WTC11 (cell line): ENCODE data around the gene HMCES. TPM values are rescaled to one million over a fixed set of nuclear protein-coding genes. Genes with fewer than 3 reads are reported as not detected.

Experiments used
- ATAC-seq: fragments of 200-7000 bp; cut with Tn5 transposase; 2 replicates; pipeline ENCODE4 v1.10.0; 2021; ENCODE audit warnings: mild to moderate bottlenecking, moderate library complexity
- CTCF ChIA-PET: fragments of 300-600 bp; sonication (Branson Sonifier 250); formaldehyde crosslinking; loops from one replicate; lab custom pipeline; 2021; ENCODE audit warnings: antibody characterized with exemption; lab: Charles Lee
- POLR2A ChIA-PET: fragments of 350-600 bp; sonication (Branson Sonifier 250); formaldehyde crosslinking; loops from one replicate; lab custom pipeline; 2021; ENCODE audit warnings: antibody characterized with exemption; lab: Charles Lee
- DNase-seq: peaks from one replicate; pipeline ENCODE4 v3.0.0; 2021; ENCODE audit warnings: low spot score
- H3K27ac Mint-ChIP-seq: 2 replicates; pipeline ENCODE4 v1.8.0; 2021; ENCODE audit warnings: mixed read lengths
- H3K27me3 Mint-ChIP-seq: 2 replicates; pipeline ENCODE4 v1.8.0; 2021; ENCODE audit warnings: low read depth, mild to moderate bottlenecking, moderate library complexity, mixed read lengths
- H3K36me3 Mint-ChIP-seq: 2 replicates; pipeline ENCODE4 v1.8.0; 2021; ENCODE audit warnings: mixed read lengths
- H3K4me1 Mint-ChIP-seq: 2 replicates; pipeline ENCODE4 v1.8.0; 2022; ENCODE audit warnings: mixed read lengths
- H3K4me3 Mint-ChIP-seq: 2 replicates; pipeline ENCODE4 v1.8.0; 2021; ENCODE audit warnings: mild to moderate bottlenecking, moderate library complexity, mixed read lengths
- H3K9me3 Mint-ChIP-seq: 2 replicates; pipeline ENCODE4 v1.8.0; 2021; ENCODE audit warnings: mixed read lengths
- AFF4 ChIP-seq: sonication (generic); formaldehyde crosslinking; IDR thresholded peaks from 2 replicates; pipeline ENCODE4 v1.8.1; 2023; ENCODE audit warnings: mild to moderate bottlenecking, missing genetic modification reagents, borderline replicate concordance
- CREB1 ChIP-seq: sonication (generic); formaldehyde crosslinking; IDR thresholded peaks from 2 replicates; pipeline ENCODE4 v1.8.0; 2023; ENCODE audit warnings: mild to moderate bottlenecking, missing genetic modification reagents
- E2F1 ChIP-seq: sonication (generic); formaldehyde crosslinking; IDR thresholded peaks from 2 replicates; pipeline ENCODE4 v1.8.0; 2022; ENCODE audit warnings: mild to moderate bottlenecking, missing genetic modification reagents
- FOXJ3 ChIP-seq: sonication (generic); formaldehyde crosslinking; IDR thresholded peaks from 2 replicates; pipeline ENCODE4 v1.9.0; 2021; ENCODE audit warnings: missing genetic modification reagents, mild to moderate bottlenecking, borderline replicate concordance
- IRF2 ChIP-seq: sonication (generic); formaldehyde crosslinking; IDR thresholded peaks from 2 replicates; pipeline ENCODE4 v1.8.0; 2022; ENCODE audit warnings: low read depth, missing genetic modification reagents, borderline replicate concordance
- JUN ChIP-seq: sonication (generic); formaldehyde crosslinking; IDR thresholded peaks from 2 replicates; pipeline ENCODE4 v1.8.0; 2023; ENCODE audit warnings: mild to moderate bottlenecking, missing genetic modification reagents
- KAT7 ChIP-seq: sonication (generic); formaldehyde crosslinking; IDR thresholded peaks from 2 replicates; pipeline ENCODE4 v1.8.1; 2023; ENCODE audit warnings: missing genetic modification reagents, mild to moderate bottlenecking, borderline replicate concordance
- MLX ChIP-seq: sonication (generic); formaldehyde crosslinking; IDR thresholded peaks from 2 replicates; pipeline ENCODE4 v1.8.1; 2023; ENCODE audit warnings: mild to moderate bottlenecking, missing genetic modification reagents, moderate library complexity
- MXD4 ChIP-seq: fragments of 250-450 bp; sonication (Bioruptor Pico); IDR thresholded peaks from 2 replicates; pipeline ENCODE4 v1.8.0; 2021; ENCODE audit warnings: mild to moderate bottlenecking, moderate library complexity, borderline replicate concordance
- NFE2L1 ChIP-seq: sonication (generic); formaldehyde crosslinking; IDR thresholded peaks from 2 replicates; pipeline ENCODE4 v1.8.1; 2023; ENCODE audit warnings: missing genetic modification reagents
- NFYB ChIP-seq: sonication (generic); formaldehyde crosslinking; conservative IDR thresholded peaks from 2 replicates; pipeline ENCODE4 v1.8.0; 2022; ENCODE audit warnings: low read depth, missing genetic modification reagents
- SMAD3 ChIP-seq: sonication (generic); formaldehyde crosslinking; IDR thresholded peaks from 2 replicates; pipeline ENCODE4 v1.8.0; 2022; ENCODE audit warnings: missing genetic modification reagents, mild to moderate bottlenecking, borderline replicate concordance
- TCF7 ChIP-seq: sonication (generic); formaldehyde crosslinking; IDR thresholded peaks from 2 replicates; pipeline ENCODE4 v1.8.0; 2022; ENCODE audit warnings: mild to moderate bottlenecking, low read depth, missing genetic modification reagents, moderate library complexity
- TEAD4 ChIP-seq: sonication (generic); formaldehyde crosslinking; IDR thresholded peaks from 2 replicates; pipeline ENCODE4 v1.8.0; 2022; ENCODE audit warnings: mild to moderate bottlenecking, missing genetic modification reagents
- ZNF138 ChIP-seq: sonication (generic); formaldehyde crosslinking; conservative IDR thresholded peaks from 2 replicates; pipeline ENCODE4 v1.8.1; 2022; ENCODE audit warnings: mild to moderate bottlenecking, moderate library complexity, missing genetic modification reagents
- ZSCAN18 ChIP-seq: fragments of 250-450 bp; sonication (Bioruptor Pico); IDR thresholded peaks from 2 replicates; pipeline ENCODE4 v2.1.2; 2022; ENCODE audit warnings: mild to moderate bottlenecking, moderate library complexity
- total RNA-seq: library from RNA; stranded (reverse); gene quantifications from 3 replicates; pipeline ENCODE4 v1.2.3, GENCODE V29; 2021
- TF ChIP-seq, protein P1 (sequence below): sonication (generic); formaldehyde crosslinking; IDR thresholded peaks from 2 replicates; pipeline ENCODE4 v1.8.1; 2022; ENCODE audit warnings: low read depth, mild to moderate bottlenecking, moderate library complexity, missing genetic modification reagents, borderline replicate concordance
- TF ChIP-seq, protein P2 (sequence below): fragments of 200-600 bp; IDR thresholded peaks from 2 replicates; pipeline ENCODE4 v1.8.0; 2022; ENCODE audit warnings: antibody characterized with exemption

The HMCES gene
- total RNA-seq, 1 experiment from 2014 or later, result 47.7 TPM

DNA sequence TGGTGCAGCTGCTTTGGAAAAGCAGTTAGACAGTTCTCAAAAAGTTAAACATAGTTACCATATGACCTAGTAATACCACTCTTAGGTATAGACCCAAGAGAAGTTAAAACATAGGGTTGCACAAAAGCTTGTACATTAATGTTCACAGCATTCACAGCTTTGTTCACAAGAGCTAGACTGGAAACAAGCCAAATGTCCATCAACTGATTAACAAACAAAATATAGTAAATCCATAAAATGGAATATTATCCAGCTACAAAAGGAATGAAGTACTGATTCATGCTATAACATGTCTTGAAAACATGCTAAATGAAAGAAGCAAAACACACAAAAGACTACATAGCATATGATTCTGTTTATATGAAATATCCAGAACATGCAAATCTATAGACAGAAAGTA is 32.0 kb upstream of the HMCES start (continued):
- TF ChIP-seq ZSCAN18 (no peak), JUN (CRISPR knock-in tag) (no peak)
- TF ChIP-seq, protein P1, sequence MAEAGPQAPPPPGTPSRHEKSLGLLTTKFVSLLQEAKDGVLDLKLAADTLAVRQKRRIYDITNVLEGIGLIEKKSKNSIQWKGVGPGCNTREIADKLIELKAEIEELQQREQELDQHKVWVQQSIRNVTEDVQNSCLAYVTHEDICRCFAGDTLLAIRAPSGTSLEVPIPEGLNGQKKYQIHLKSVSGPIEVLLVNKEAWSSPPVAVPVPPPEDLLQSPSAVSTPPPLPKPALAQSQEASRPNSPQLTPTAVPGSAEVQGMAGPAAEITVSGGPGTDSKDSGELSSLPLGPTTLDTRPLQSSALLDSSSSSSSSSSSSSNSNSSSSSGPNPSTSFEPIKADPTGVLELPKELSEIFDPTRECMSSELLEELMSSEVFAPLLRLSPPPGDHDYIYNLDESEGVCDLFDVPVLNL, result no peak

DNA sequence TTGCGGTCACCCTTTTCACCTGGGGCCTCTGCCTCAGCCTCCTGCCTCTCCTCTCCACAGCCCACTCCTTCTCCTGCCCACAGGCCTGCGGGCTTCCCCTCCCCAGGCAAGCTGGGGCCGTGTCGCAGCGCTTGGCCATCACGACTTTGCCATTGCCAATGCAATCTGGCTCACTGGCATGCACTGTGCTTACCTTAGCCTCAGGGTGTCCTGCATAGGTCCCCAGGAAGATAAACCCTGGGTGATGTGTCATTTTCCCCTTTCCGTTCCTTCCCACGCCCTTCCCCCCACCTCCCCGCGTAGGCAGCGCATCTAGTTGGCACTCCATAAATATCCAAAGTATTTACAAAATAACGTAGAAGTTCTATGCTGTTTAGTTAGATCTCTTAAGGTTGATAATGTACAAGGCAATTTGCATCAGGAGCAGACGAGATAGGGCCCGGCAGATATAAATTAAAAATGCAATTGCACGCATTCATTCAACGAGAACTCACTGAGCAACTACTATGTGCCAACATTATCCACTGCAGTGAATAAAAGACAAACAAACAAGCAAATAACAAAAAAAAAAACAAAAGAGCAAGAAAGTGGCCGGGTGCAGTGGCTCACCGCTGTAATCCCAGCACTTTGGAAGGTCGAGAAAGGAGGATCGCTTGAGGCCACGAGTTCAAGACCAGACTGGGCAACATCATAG is 30.2 kb upstream of the HMCES start:
- H3K27me3 Mint-ChIP-seq, result no peaks in the 10 kb centered on the region
- no peak for TF ChIP-seq NFYB (CRISPR knock-in tag)
- no peak for TF ChIP-seq TCF7 (CRISPR knock-in tag)
- no peak for TF ChIP-seq ZNF138 (CRISPR knock-in tag)
- TF ChIP-seq FOXJ3 (CRISPR knock-in tag), result no peak
- TF ChIP-seq SMAD3 (CRISPR knock-in tag), result no peak
- TF ChIP-seq IRF2 (CRISPR knock-in tag), result no peak
- no peak for TF ChIP-seq CREB1 (CRISPR knock-in tag)
- no peak for TF ChIP-seq E2F1 (CRISPR knock-in tag)
- TF ChIP-seq MXD4, result no peak
- TF ChIP-seq, protein P2, sequence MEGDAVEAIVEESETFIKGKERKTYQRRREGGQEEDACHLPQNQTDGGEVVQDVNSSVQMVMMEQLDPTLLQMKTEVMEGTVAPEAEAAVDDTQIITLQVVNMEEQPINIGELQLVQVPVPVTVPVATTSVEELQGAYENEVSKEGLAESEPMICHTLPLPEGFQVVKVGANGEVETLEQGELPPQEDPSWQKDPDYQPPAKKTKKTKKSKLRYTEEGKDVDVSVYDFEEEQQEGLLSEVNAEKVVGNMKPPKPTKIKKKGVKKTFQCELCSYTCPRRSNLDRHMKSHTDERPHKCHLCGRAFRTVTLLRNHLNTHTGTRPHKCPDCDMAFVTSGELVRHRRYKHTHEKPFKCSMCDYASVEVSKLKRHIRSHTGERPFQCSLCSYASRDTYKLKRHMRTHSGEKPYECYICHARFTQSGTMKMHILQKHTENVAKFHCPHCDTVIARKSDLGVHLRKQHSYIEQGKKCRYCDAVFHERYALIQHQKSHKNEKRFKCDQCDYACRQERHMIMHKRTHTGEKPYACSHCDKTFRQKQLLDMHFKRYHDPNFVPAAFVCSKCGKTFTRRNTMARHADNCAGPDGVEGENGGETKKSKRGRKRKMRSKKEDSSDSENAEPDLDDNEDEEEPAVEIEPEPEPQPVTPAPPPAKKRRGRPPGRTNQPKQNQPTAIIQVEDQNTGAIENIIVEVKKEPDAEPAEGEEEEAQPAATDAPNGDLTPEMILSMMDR, result no peak
- TF ChIP-seq TEAD4 (CRISPR knock-in tag), result no peak
- no peak for TF ChIP-seq NFE2L1 (CRISPR knock-in tag)
- no peak for TF ChIP-seq AFF4 (CRISPR knock-in tag)
- TF ChIP-seq KAT7, result no peak
- TF ChIP-seq MLX, result no peak
- TF ChIP-seq, all 79 proteins: peak for 0
- peaks cover 21% of the 10 kb centered on the region for H3K36me3 Mint-ChIP-seq
- ChIA-PET POLR2A (interaction anchor here (1.0 to 2.2 kb wide), 2 partner anchors 68 to 125 kb away, joined by 3 to 12 read pairs; a partner anchor contains a TSS), CTCF (interaction anchor here (1.0 to 4.2 kb wide), 5 partner anchors 31 to 279 kb away, joined by 4 to 48 read pairs (median 5); partner anchors contain the start of genes HMCES and RAB43)
- peak overlapping the region; percentile 88 for H3K4me3 Mint-ChIP-seq
- peaks cover 15% of the 10 kb centered on the region for H3K4me1 Mint-ChIP-seq
- no peak for DNase-seq
- H3K27ac Mint-ChIP-seq, result peak overlapping the region; percentile 79; the same call in 1 of the 2 replicates
- no peaks in the 10 kb centered on the region for H3K9me3 Mint-ChIP-seq
- ATAC-seq, result no peak
